Fibroblast of peridontal ligament (primary cell): Measurements from ENCODE around the gene CLEC17A.
"Not testable (repeated sequence)": the region's sequence is repeated elsewhere in the genome, so short reads cannot be mapped to it uniquely, and the experiment has no call there.

Experiments used
- DNase-seq: peaks from one replicate; pipeline ENCODE4 v3.0.0-alpha.2; 2010; ENCODE audit errors: extremely low read depth

CLEC17A gene, protein sequence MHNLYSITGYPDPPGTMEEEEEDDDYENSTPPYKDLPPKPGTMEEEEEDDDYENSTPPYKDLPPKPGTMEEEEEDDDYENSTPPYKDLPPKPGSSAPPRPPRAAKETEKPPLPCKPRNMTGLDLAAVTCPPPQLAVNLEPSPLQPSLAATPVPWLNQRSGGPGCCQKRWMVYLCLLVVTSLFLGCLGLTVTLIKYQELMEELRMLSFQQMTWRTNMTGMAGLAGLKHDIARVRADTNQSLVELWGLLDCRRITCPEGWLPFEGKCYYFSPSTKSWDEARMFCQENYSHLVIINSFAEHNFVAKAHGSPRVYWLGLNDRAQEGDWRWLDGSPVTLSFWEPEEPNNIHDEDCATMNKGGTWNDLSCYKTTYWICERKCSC

GRCh38 chr19:14582894-14583340, at the start of gene CLEC17A:
Gene CLEC17A, plus strand, starts transcription at chr19:14583084. Its CDS starts 77 bp downstream, at chr19:14583161.
- DNase-seq: no peak

DNA sequence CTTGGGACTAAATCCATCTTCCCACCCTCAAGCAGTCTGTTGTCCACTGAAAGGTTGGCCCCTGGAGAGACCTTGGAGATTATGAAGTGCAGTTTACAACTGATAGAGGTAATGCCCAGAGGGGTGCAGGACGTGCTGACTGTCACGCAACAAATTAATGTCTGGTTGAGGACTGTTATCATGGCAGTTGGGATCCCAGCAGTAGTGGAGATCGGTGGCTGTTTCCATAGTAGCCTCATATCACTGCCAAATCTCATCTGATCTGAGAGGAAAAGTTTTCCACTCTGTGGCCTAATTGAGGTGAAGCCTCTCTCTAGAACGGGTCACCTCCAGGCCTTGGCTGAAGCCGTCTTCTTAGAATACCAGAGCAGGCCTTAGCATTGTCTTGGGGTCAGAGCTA, 49.4 kb upstream of the CLEC17A start:
- no peak for DNase-seq

- peak; percentile 26 for DNase-seq
Measured at GRCh38 chr19:14536926-14537692, 45.8 kb upstream of the CLEC17A start.

- DNase-seq: no peak
Measured at GRCh38 chr19:14540741-14541525, 42.0 kb upstream of the CLEC17A start.

- DNase-seq: not testable (repeated sequence)
Measured at GRCh38 chr19:14541979-14542378, 40.9 kb upstream of the CLEC17A start.

DNA sequence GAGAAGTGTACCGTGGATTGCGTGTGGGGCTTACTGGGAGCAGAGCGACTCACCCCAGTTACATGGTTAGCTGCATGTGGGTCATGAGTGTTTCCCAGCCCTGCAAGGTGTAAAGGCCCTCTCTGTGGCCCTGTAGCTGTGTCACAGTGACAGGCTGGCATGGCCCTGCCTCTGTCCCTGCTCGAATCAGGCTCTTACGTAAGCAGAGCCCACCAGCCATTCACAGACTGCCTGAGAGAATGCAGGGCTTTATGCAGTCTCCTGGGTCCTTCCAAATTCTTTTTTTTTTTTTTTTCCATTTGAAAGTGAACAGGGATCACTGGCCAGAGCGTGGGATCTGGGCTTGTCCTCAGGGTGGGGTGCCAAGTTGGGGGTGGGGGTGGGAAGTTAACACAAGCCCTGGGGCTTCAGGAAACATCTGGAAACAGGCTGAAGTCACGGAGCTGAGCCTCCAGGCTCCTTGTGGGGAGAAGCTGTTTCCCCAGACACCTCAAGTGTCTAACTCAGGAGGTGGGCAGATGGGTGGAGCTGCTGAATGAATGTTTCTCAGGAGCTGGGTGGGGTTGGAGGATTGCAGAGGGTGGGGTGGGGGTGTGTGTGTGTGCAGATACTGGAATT, 40.1 kb upstream of the CLEC17A start:
- DNase-seq: peak; percentile 53

DNA sequence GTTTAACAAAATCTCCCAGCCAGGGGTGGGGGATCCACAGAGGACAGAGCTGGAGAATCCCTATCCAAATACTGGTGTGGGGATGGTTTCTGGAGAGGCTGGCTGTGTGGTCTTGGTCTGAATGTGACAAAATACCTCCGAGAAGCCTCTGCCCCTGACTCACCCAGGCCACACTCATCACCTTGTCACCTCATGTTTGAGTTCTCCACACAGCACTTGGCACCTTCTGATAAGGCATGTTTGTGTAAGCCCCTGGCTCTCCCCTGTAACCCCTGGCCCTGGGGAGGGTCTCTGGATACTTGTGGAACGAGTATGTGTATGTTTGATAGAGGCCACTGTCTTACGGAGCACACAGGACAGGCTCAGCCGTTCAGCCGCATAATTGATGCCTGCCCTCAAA, 38.8 kb upstream of the CLEC17A start:
- no peak for DNase-seq

GRCh38 chr19:14544977-14545715, 37.7 kb upstream of the CLEC17A start:
- no peak for DNase-seq

GRCh38 chr19:14545716-14546082, 37.2 kb upstream of the CLEC17A start:
- no peak for DNase-seq

DNA sequence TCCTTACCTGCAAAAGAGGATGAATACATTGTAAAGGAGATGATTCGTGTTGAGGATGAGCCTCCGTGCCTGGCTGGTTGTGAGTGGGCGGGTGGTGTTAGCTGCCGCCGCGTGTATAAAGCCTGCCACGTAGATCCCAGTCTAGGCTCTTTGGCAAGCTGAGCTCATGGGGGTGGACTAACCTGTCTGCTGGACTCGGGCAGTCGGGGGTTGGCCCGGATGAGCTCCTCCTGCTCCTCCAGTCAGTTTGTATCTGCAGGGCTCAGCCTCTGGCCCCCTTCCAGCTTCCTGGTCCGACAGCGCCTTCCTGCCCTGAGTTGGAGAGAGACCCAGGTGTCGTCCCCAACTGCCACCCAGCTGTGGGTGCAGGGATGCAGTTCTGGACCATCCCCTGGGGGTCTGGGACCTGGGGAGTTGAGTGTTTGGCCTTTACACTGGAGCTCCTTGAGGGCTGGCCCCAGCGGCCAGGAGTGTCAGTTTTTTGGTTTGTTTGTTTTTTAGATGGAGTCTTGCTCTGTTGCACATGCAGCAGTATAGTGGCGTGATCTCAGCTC, 32.6 kb upstream of the CLEC17A start:
- DNase-seq: no peak

DNA sequence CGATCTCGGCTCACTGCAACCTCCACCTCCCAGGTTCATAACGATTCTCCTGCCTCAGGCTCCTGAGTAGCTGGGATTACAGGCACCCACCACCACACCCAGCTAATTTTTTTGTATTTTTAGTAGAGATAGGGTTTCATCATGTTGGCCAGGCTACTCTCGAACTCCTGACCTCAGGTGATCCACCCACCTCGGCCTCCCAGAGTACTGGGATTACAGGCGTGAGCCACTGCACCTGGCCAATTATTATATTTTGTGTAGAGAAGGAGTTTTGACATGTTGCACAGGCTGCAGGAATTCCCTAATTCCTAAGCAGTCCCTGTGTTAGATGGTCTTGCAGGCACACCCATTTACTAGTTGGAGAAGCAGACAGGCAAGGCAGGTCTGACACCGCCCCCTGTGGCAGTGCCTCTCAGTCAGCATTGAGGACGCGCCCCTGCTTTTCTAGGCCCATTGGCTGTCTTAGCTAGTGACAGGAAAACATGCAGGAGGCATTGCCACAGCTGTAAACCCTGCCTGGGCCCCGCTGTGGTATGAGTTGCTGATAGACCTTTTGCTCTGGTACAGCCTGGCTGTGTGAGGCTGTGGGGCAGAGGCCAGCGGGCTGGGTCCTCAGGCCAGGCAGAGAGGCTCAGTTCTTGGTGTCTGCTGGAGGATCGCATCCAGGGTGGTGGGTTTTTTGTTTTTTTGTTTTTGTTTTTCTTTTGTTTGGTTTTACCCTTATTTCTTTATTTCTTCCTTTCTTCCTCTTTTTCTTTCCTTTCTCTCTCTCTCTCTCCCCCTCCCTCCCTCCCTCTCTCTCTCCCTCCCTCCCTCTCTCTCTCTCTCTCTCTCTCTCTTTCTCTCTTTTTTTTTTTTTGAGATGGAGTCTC, 31.5 kb upstream of the CLEC17A start:
- not testable (repeated sequence) for DNase-seq

DNA sequence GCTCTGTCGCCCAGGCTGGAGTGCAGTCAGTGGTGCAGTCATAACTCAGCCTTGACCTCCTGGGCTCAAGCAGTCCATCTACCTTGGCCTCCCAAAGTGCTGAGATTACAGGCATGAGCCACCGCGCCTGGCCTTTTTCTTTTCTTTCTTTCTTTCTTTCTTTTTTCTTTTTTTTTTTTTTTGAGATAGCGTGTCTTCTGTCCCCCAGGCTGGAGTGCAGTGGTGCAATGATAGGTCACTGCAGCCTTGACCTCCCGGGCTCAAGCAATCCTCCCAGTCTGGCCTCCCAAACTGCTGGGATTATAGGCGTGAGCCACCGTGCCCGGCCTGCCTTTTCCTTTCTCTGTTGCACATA, 30.9 kb upstream of the CLEC17A start:
- not testable (repeated sequence) for DNase-seq

GRCh38 chr19:14553042-14553938, 29.6 kb upstream of the CLEC17A start:
- DNase-seq: no peak

- DNase-seq: no peak
Measured at GRCh38 chr19:14553939-14554243, 29.0 kb upstream of the CLEC17A start.

- no peak for DNase-seq
Measured at GRCh38 chr19:14554382-14554812, 28.5 kb upstream of the CLEC17A start.

DNA sequence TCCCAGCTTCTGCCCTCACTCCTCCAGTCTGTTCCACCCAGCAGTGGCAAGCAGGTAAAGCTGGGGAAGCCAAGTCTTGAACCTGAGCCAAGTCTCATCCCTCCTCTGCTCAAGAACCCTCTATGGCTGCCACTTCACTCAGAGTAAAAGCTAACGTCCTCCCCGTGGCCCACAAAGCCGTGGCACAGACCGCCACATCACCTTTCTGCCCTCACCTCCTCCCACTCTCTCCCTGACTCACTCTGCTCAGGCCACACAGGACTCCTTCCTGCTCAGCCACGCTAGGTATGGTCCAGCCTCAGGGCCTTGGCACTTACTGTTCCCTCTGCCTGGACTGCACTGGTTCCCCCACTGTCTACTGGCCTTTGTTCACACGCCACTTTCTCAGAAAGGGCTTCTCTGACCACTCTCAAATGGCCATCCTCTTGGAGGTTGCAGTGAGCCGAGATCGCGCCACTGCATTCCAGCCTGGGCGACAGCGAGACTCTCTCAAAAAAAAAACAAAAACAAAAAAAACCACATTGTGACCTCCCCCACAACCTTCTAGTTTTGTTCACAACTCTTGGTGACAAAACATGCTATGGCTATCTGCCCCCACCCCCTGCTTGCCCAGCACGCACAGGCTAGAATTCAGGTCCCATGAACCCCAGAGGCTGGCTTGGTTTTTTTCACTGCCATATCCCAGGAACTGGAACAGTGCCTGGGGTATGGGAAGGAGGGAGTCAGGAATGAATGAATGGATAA, 26.8 kb upstream of the CLEC17A start:
- no peak for DNase-seq

GRCh38 chr19:14556662-14557188, 26.2 kb upstream of the CLEC17A start:
- peak; percentile 78 for DNase-seq
